IMR-90 (cell line): ENCODE results near the gene PLCD1. TPM values are rescaled to one million over a fixed set of nuclear protein-coding genes. Genes with fewer than 3 reads are reported as not detected.

Source experiments
- ATAC-seq: fragments of 200-7000 bp; cut with Tn5 transposase; 2 replicates; pipeline ENCODE4 v1.9.1; 2020; ENCODE audit warnings: low read depth, mild to moderate bottlenecking, moderate library complexity
- BruUV-seq: library from RNA; stranded (reverse); fragments of 400-500 nt; replicated peaks from 2 replicates; lab custom pipeline; 2021; lab: Mats Ljungman, UMichigan
- CTCF ChIA-PET: fragments of 300-600 bp; formaldehyde crosslinking; extraction: SDS; loops from one replicate; lab custom pipeline; 2021; ENCODE audit warnings: antibody characterized with exemption; lab: Yijun Ruan, JAX
- POLR2A ChIA-PET: fragments of 300-600 bp; sonication (Branson Sonifier 250); formaldehyde crosslinking; loops from one replicate; lab custom pipeline; 2022; ENCODE audit warnings: antibody characterized with exemption; ENCODE audit not compliant: unreplicated experiment; lab: Charles Lee
- DNase-seq: peaks from one replicate; pipeline ENCODE4 v3.0.0; 2013
- H2AFZ ChIP-seq: replicated peaks from 2 replicates; pipeline ENCODE3; 2013; ENCODE audit warnings: low read length, mild to moderate bottlenecking; ENCODE audit not compliant: poor library complexity
- H2AK5ac ChIP-seq: 2 replicates; pipeline ENCODE4 v1.6.1; 2013; ENCODE audit warnings: low read depth, low read length, inconsistent platforms
- H2AK9ac ChIP-seq: replicated peaks from 2 replicates; pipeline ENCODE3; 2013; ENCODE audit warnings: mild to moderate bottlenecking, low read depth, low read length, moderate library complexity; ENCODE audit not compliant: poor library complexity
- H2BK120ac ChIP-seq: 2 replicates; pipeline ENCODE4 v1.6.1; 2013; ENCODE audit warnings: low read depth, low read length, inconsistent platforms
- H2BK15ac ChIP-seq: 3 replicates; pipeline ENCODE4 v1.6.1; 2013; ENCODE audit warnings: low read depth, low read length, inconsistent platforms
- H2BK20ac ChIP-seq: 2 replicates; pipeline ENCODE4 v1.6.1; 2013; ENCODE audit warnings: low read depth, mild to moderate bottlenecking, inconsistent platforms, low read length, moderate library complexity
- H2BK5ac ChIP-seq: 2 replicates; pipeline ENCODE4 v1.6.1; 2013; ENCODE audit warnings: mild to moderate bottlenecking, low read depth, low read length, inconsistent platforms; ENCODE audit not compliant: poor library complexity, severe bottlenecking
- H3K14ac ChIP-seq: replicated peaks from 2 replicates; pipeline ENCODE4 v1.6.1; 2013; ENCODE audit warnings: low read depth, low read length, inconsistent platforms
- H3K18ac ChIP-seq: 2 replicates; pipeline ENCODE4 v1.6.1; 2013; ENCODE audit warnings: low read depth, low read length, control low read depth
- H3K23ac ChIP-seq: 2 replicates; pipeline ENCODE4 v1.6.1; 2013; ENCODE audit warnings: low read depth, low read length, inconsistent platforms
- H3K27ac ChIP-seq: 2 replicates; pipeline ENCODE4 v1.5.1; 2013; ENCODE audit warnings: mild to moderate bottlenecking, control low read depth, low read length; ENCODE audit not compliant: insufficient read depth
- H3K27me3 ChIP-seq: 2 replicates; pipeline ENCODE4 v1.6.1; 2013; ENCODE audit warnings: low read length; ENCODE audit not compliant: control insufficient read depth, insufficient read depth
- H3K36me3 ChIP-seq: 2 replicates; pipeline ENCODE4 v1.6.1; 2013; ENCODE audit warnings: low read length, mixed read lengths; ENCODE audit not compliant: control insufficient read depth, insufficient read depth
- H3K4ac ChIP-seq: 2 replicates; pipeline ENCODE4 v1.6.1; 2013; ENCODE audit warnings: low read depth, low read length, inconsistent platforms
- H3K4me1 ChIP-seq: 2 replicates; pipeline ENCODE4 v1.6.1; 2013; ENCODE audit warnings: low read length, mixed read lengths; ENCODE audit not compliant: control insufficient read depth, insufficient read depth
- H3K4me2 ChIP-seq: 2 replicates; pipeline ENCODE4 v1.6.1; 2013; ENCODE audit warnings: low read depth, mild to moderate bottlenecking, control low read depth, low read length, moderate library complexity
- H3K4me3 ChIP-seq: 2 replicates; pipeline ENCODE4 v1.5.1; 2013; ENCODE audit warnings: low read depth, mild to moderate bottlenecking, control low read depth, low read length, moderate library complexity; ENCODE audit not compliant: insufficient read depth
- H3K56ac ChIP-seq: 2 replicates; pipeline ENCODE4 v1.6.1; 2013; ENCODE audit warnings: low read length, inconsistent platforms; ENCODE audit not compliant: insufficient read depth; ENCODE audit errors: extremely low read depth
- H3K79me1 ChIP-seq, 2 experiments: 2 replicates each; pipeline ENCODE4 v1.6.1; 2013; ENCODE audit warnings: low read length in 2 of 2, inconsistent platforms in 1 of 2, low read depth in 1 of 2
- H3K9ac ChIP-seq: 2 replicates; pipeline ENCODE4 v1.6.1; 2013; ENCODE audit warnings: low read depth, low read length, control low read depth
- H3K9me1 ChIP-seq: 2 replicates; pipeline ENCODE4 v1.6.1; 2013; ENCODE audit warnings: low read length, inconsistent platforms; ENCODE audit not compliant: insufficient read depth
- H3K9me3 ChIP-seq: 2 replicates; pipeline ENCODE4 v1.6.1; 2013; ENCODE audit warnings: low read length; ENCODE audit not compliant: control insufficient read depth, insufficient read depth
- H4K20me1 ChIP-seq: 2 replicates; pipeline ENCODE4 v1.6.1; 2013; ENCODE audit warnings: low read length, inconsistent platforms; ENCODE audit not compliant: insufficient read depth
- H4K5ac ChIP-seq: 2 replicates; pipeline ENCODE4 v1.6.1; 2013; ENCODE audit warnings: mild to moderate bottlenecking, low read depth, low read length, control low read depth
- H4K8ac ChIP-seq, 2 experiments: 2 replicates each; pipeline ENCODE4 v1.6.1; 2013; ENCODE audit warnings: low read depth in 2 of 2, low read length in 2 of 2, control low read depth in 1 of 2, inconsistent platforms in 1 of 2
- H4K91ac ChIP-seq: 2 replicates; pipeline ENCODE4 v1.6.1; 2013; ENCODE audit warnings: low read depth, low read length, inconsistent platforms; ENCODE audit not compliant: insufficient read depth
- FOS ChIP-seq: fragments of 150-350 bp; IDR thresholded peaks from 2 replicates; pipeline ENCODE4 v1.6.1; 2016; ENCODE audit warnings: low read depth, low read length
- MAZ ChIP-seq: IDR thresholded peaks from 2 replicates; pipeline ENCODE4 v1.6.1; 2012; ENCODE audit warnings: low read depth, mild to moderate bottlenecking, low read length, improper control_type of control experiment, moderate library complexity, borderline replicate concordance
- NFE2L2 ChIP-seq: fragments of 150-350 bp; IDR thresholded peaks from 2 replicates; pipeline ENCODE4 v1.6.1; 2016; ENCODE audit warnings: low read depth, mild to moderate bottlenecking, low read length
- POLR2A ChIP-seq: IDR thresholded peaks from 2 replicates; pipeline ENCODE4 v1.6.1; 2012; ENCODE audit warnings: mild to moderate bottlenecking, low read depth, low read length
- RCOR1 ChIP-seq: IDR thresholded peaks from 2 replicates; pipeline ENCODE4 v1.6.1; 2012; ENCODE audit warnings: mild to moderate bottlenecking, low read length, improper control_type of control experiment; ENCODE audit not compliant: insufficient replicate concordance
- RFX5 ChIP-seq: IDR thresholded peaks from 2 replicates; pipeline ENCODE4 v1.8.0; 2012; ENCODE audit warnings: low read depth, mild to moderate bottlenecking, low read length, moderate library complexity
- WGBS, 2 experiments: methylation state at CpG; one replicate each; pipeline versions ENCODE4 v1.1.5 to v1.1.7; 2013; ENCODE audit warnings: missing lambda C conversion rate in 2 of 2; ENCODE audit not compliant: insufficient read length in 1 of 2; ENCODE audit errors: extremely low coverage in 2 of 2; 5-methylcytosine and 5-hydroxymethylcytosine counted together
- dilution Hi-C: fragments of 300-500 bp; cut with HindIII; formaldehyde crosslinking; loops from one replicate; pipeline ENCODE4 v1.14.3; 2018; ENCODE audit warnings: low sequenced_read_pairs; ENCODE audit not compliant: unreplicated experiment
- in situ Hi-C: fragments of 300-500 bp; cut with MboI; formaldehyde crosslinking; loops from 3 replicates; pipeline ENCODE4 v1.14.3; 2019; ENCODE audit warnings: low sequenced_read_pairs, inconsistent platforms, mixed read lengths
- intact Hi-C: fragments of 100-400 bp; cut with micrococcal nuclease; formaldehyde crosslinking; loops from 2 replicates; pipeline ENCODE4 v1.10.0; 2022
- polyA plus RNA-seq, 3 experiments: library from polyadenylated mRNA; depleted of rRNA; stranded (reverse); fragments of >200 nt; gene quantifications; 2 replicates each; pipeline ENCODE4 v1.2.3, GENCODE V29; 2012; ENCODE audit warnings: low replicate concordance in 1 of 3
- total RNA-seq: library from RNA; depleted of rRNA; stranded (reverse); fragments of >200 nt; gene quantifications from 2 replicates; pipeline ENCODE4 v1.2.3, GENCODE V29; 2012
- TF ChIP-seq, protein P1 (sequence below): fragments of 150-350 bp; IDR thresholded peaks from 2 replicates; pipeline ENCODE4 v1.6.1; 2017; ENCODE audit warnings: mild to moderate bottlenecking, antibody characterized with exemption, low read length, low read depth
- TF ChIP-seq, protein P2 (sequence below): fragments of 150-350 bp; IDR thresholded peaks from 2 replicates; pipeline ENCODE4 v1.6.1; 2016; ENCODE audit warnings: low read depth, mild to moderate bottlenecking, low read length, moderate library complexity, borderline replicate concordance

The PLCD1 gene
- total and polyA plus RNA-seq, 2 of the 4 experiments (the other 2 are of a cell fraction) = 14.9 to 16.3 TPM

DNA sequence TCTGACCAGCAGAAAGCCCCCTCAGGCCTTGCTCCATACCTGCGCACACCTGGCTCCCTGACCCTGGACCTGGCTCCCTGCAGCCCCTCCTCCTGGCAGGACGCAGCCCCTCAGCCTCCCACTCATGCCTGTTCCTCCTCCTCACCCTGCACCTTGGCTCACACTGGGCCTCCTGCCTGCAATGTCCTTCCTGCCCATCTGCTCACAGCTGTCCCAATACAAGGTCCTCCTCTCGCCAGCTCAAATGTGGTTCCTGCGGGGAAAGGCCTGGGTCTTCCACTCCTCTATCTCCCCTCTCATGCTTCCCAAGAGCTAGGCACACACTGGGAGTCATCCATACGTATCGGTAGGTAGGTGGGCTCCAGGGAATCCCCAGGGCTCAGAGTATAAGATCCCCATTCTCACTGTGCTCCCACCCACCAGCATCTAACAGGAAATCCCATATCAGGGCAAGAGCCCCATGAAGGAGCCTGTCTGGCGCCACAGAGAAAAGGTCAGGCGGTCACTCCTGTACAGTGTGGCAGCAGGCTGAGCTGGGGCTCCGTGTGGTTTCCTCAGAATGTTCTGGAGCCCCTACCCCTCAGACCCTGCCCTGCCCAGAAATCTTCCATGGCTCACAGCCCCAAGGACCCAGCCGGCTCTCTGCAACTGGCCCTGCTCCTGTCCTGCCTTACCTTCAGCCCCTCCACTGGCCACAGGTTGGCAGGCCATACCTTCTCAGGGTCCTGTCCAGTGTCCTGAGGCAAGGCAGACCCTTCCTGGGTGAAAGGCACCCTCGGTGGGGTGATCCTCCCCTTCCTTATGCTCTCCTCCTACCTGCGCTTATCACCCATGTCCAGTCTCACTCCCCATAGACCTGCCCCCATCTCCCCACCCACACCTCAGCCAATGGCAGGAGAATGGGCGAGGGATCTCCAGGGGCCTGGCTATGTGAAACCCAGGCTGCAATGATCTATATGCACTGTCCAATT is 10.9 kb downstream of the PLCD1 start:
- peaks cover under 1% of the 10 kb centered on the region; the same call in 1 of the 2 replicates for H3K4me1 ChIP-seq
- no peak overlapping the region for H3K4ac ChIP-seq
- no TSS peak for BruUV-seq
- no peaks in the 10 kb centered on the region; the same call in 1 of the 2 replicates for H4K20me1 ChIP-seq
- no peak overlapping the region for H4K91ac ChIP-seq
- in situ Hi-C loops = no loop called here
- no peak overlapping the region for H2BK15ac ChIP-seq
- WGBS, 2 experiments = 82% methylated on average over 4 of the region's 13 CpGs; no CpG with 5 or more reads in 1 of the 2 experiments
- H3K9ac ChIP-seq = no peak overlapping the region
- no peak overlapping the region for H3K23ac ChIP-seq
- no peak overlapping the region for H3K56ac ChIP-seq
- TF ChIP-seq RCOR1 (no peak), NFE2L2 (no peak), RFX5 (no peak), POLR2A (no peak), MAZ (no peak), FOS (no peak)
- TF ChIP-seq, protein P1, sequence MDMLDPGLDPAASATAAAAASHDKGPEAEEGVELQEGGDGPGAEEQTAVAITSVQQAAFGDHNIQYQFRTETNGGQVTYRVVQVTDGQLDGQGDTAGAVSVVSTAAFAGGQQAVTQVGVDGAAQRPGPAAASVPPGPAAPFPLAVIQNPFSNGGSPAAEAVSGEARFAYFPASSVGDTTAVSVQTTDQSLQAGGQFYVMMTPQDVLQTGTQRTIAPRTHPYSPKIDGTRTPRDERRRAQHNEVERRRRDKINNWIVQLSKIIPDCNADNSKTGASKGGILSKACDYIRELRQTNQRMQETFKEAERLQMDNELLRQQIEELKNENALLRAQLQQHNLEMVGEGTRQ = no peak
- TF ChIP-seq, protein P2, sequence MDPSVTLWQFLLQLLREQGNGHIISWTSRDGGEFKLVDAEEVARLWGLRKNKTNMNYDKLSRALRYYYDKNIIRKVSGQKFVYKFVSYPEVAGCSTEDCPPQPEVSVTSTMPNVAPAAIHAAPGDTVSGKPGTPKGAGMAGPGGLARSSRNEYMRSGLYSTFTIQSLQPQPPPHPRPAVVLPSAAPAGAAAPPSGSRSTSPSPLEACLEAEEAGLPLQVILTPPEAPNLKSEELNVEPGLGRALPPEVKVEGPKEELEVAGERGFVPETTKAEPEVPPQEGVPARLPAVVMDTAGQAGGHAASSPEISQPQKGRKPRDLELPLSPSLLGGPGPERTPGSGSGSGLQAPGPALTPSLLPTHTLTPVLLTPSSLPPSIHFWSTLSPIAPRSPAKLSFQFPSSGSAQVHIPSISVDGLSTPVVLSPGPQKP = no peak
- no peak overlapping the region for H2BK20ac ChIP-seq
- H3K79me1 ChIP-seq = peaks cover 0 to 12% of the 10 kb centered on the region in 2 experiments; a peak in 3 of 4 replicates
- dilution Hi-C loops = no loop called here
- peaks cover 26% of the 10 kb centered on the region for H3K36me3 ChIP-seq
- H3K18ac ChIP-seq = no peak overlapping the region
- H3K4me2 ChIP-seq = no peak overlapping the region
- H2AK5ac ChIP-seq = no peak overlapping the region
- ChIA-PET POLR2A (no interaction called here), CTCF (no interaction called here)
- peaks cover 10% of the 10 kb centered on the region for H3K9me1 ChIP-seq
- H2AK9ac ChIP-seq = no peak overlapping the region
- H2AFZ ChIP-seq = no peak overlapping the region
- no peak overlapping the region for H3K27ac ChIP-seq
- H4K8ac ChIP-seq = no peak overlapping the region
- H4K5ac ChIP-seq = no peak overlapping the region
- no peak overlapping the region for H2BK120ac ChIP-seq
- H3K14ac ChIP-seq = no peak overlapping the region
- peaks cover 4% of the 10 kb centered on the region; the same call in 1 of the 2 replicates for H3K9me3 ChIP-seq
- ATAC-seq (no peak), DNase-seq (no peak)
- intact Hi-C loops = no loop called here
- H3K4me3 ChIP-seq = no peak overlapping the region
- H2BK5ac ChIP-seq = no peak overlapping the region
- no peaks in the 10 kb centered on the region for H3K27me3 ChIP-seq
